Adrenal gland (tissue), 12 donors: ENCODE measurements around the gene OLR1. TPM values are rescaled to one million over a fixed set of nuclear protein-coding genes. Genes with fewer than 3 reads are reported as not detected.
A peak's percentile ranks its signal among the peaks of the same experiment; 100 is the strongest.

Experiments used
- DNase-seq, 7 donors: peaks; one replicate each; pipeline ENCODE4 v3.0.0-alpha.2; 2019 to 2020
- H3K27ac ChIP-seq, 5 donors: fragments of 200-600 bp; sonication (generic) in 4 of 5; 1 replicate in 3 of 5; 2 replicates in 2 of 5; pipeline versions ENCODE4 v1.5.1 to v1.8.0; 2016 to 2020; ENCODE audit warnings: mild to moderate bottlenecking in 1 of 5
- H3K27me3 ChIP-seq: fragments of 200-600 bp; 2 replicates; pipeline ENCODE4 v1.8.0; 2021
- H3K36me3 ChIP-seq, 2 donors: fragments of 200-600 bp; replicated peaks in 1 of 2; 1 replicate in 1 of 2; 2 replicates in 1 of 2; pipeline versions ENCODE4 v1.5.1 to v1.8.0; 2018 to 2022
- H3K4me1 ChIP-seq, 2 donors: fragments of 200-600 bp; replicated peaks in 1 of 2; 1 replicate in 1 of 2; 2 replicates in 1 of 2; pipeline versions ENCODE4 v1.5.1 to v1.8.0; 2018 to 2021
- H3K4me3 ChIP-seq, 4 donors: fragments of 200-600 bp; sonication (generic) in 3 of 4; one replicate each; pipeline ENCODE4 v1.5.1; 2016 to 2018
- H3K9me3 ChIP-seq, 3 donors: fragments of 200-600 bp; sonication (generic) in 1 of 3; replicated peaks in 1 of 3; 1 replicate in 2 of 3; 2 replicates in 1 of 3; pipeline versions ENCODE4 v1.5.1 to v1.8.0; 2016 to 2021
- CTCF ChIP-seq, 6 experiments: fragments of 450-650 bp in 4 of 6; fragments of 200-600 bp in 2 of 6; sonication (generic) in 1 of 6; IDR thresholded peaks; 1 replicate in 5 of 6; 2 replicates in 1 of 6; pipeline versions ENCODE4 v1.5.1 to v1.8.0; 2016 to 2021; ENCODE audit warnings: antibody characterized with exemption in 6 of 6, mild to moderate bottlenecking in 2 of 6, moderate library complexity in 1 of 6
- POLR2A ChIP-seq, 2 donors: fragments of 450-650 bp; IDR thresholded peaks; one replicate each; pipeline ENCODE4 v1.6.1; 2017; ENCODE audit warnings: antibody characterized with exemption in 2 of 2, mild to moderate bottlenecking in 2 of 2, moderate library complexity in 1 of 2
- WGBS, 4 donors: extraction: QIAGEN DNeasy Blood & Tissue Kit in 2 of 4; methylation state at CpG; one replicate each; pipeline versions ENCODE4 v1.1.5 to v1.1.7; 2013 to 2017; 5-methylcytosine and 5-hydroxymethylcytosine counted together
- intact Hi-C, 2 donors: fragments of 100-400 bp; cut with DNase I; formaldehyde crosslinking; loops; one replicate each; pipeline versions ENCODE4 v1.14.1 to v1.15.0; 2022 to 2023
- polyA plus RNA-seq, 3 donors: library from polyadenylated mRNA; stranded (reverse); fragments of 200-250 nt in 2 of 3; fragments of 350-450 nt in 1 of 3; fragmentation: Illumina TruSeq in 1 of 3; extraction: RNeasy Lipid Tissue Mini Kit (QIAGEN cat#74804) in 1 of 3; gene quantifications; one replicate each; pipeline ENCODE4 v1.2.3, GENCODE V29; 2013 to 2014
- total RNA-seq, 9 donors: library from RNA; depleted of rRNA in 4 of 9; stranded (reverse); fragments of >200 nt in 4 of 9; fragments of 120-200 nt in 1 of 9; fragmentation: NEBNext Ultra II Directional in 1 of 9; extraction: Animal tissue kit (Norgen Biotek cat#: 25700) in 1 of 9; gene quantifications; one replicate each; pipeline versions ENCODE4 v1.1.0 to v1.2.4, GENCODE V29; 2013 to 2023
- donor health status: healthy with polysubstance abuse.
- donor health status: Bipolar disorder and iron deficiency.
- donor health status: DM: yes; HTN: yes; CAD: no.
- donor health status: DM: no; HTN: no; CAD: no.
- donor health status: DM: no; HTN: no; CAD: no.
- donor health status: DM: yes; HTN: yes; CAD: no.

The OLR1 gene
- total and polyA plus RNA-seq, 12 donors = 0.28 to 2.2 (median 0.68) TPM; not detected in 1

GRCh38 chr12:10154145-10154496, 17.8 kb downstream of the OLR1 start:
- Histone ChIP-seq H3K36me3 (no peaks in the 10 kb centered on the region), H3K27me3 (no peaks in the 10 kb centered on the region), H3K27ac (peak overlapping the region in 4 of 5 donors; percentile 23 to 91 (median 51)), H3K4me1 (peaks cover 0 to 4% of the 10 kb centered on the region in 2 donors), H3K4me3 (peak overlapping the region in 1 of 4 donors; percentile 81), H3K9me3 (no peaks in the 10 kb centered on the region)
- 49 to 69% (median 55%) methylated on average over 5 to 6 of the region's 6 CpGs for WGBS, 4 donors
- TF ChIP-seq CTCF (IDR thresholded peaks at IDR 0.05) (no peak), POLR2A (IDR thresholded peaks at IDR 0.05) (no peak)
- DNase-seq = no peak
- intact Hi-C loops = loop anchor here in 1 of 2 donors (5.0 kb wide), 1 partner anchor 38 kb away; no protein-coding TSS in a partner anchor

GRCh38 chr12:10153271-10154144, 18.4 kb downstream of the OLR1 start:
- Histone ChIP-seq H3K27ac (peak overlapping the region; percentile 23 to 91 (median 48)), H3K36me3 (no peaks in the 10 kb centered on the region), H3K27me3 (no peaks in the 10 kb centered on the region), H3K4me1 (peaks cover 0 to 4% of the 10 kb centered on the region in 2 donors), H3K4me3 (peak overlapping the region; percentile 6 to 81 (median 17)), H3K9me3 (no peaks in the 10 kb centered on the region)
- peak in 1 of 2 donors; percentile 50 for TF ChIP-seq POLR2A (IDR thresholded peaks at IDR 0.05)
- peak; percentile 65 to 87 (median 82) for TF ChIP-seq CTCF (IDR thresholded peaks at IDR 0.05)
- peak; percentile 61 to 87 (median 75) for DNase-seq
- intact Hi-C loops = loop anchor here in 1 of 2 donors (5.0 kb wide), 1 partner anchor 39 kb away; no protein-coding TSS in a partner anchor
- 3 to 6% (median 4%) methylated on average over 25 to 46 of the region's 46 CpGs for WGBS, 4 donors

- intact Hi-C loops = loop anchor here in 1 of 2 donors (5.0 kb wide), 1 partner anchor 41 kb away; no protein-coding TSS in a partner anchor
- Histone ChIP-seq H3K9me3 (no peaks in the 10 kb centered on the region), H3K27ac (no peak overlapping the region), H3K27me3 (no peaks in the 10 kb centered on the region), H3K36me3 (no peaks in the 10 kb centered on the region), H3K4me3 (no peak overlapping the region), H3K4me1 (peaks cover 0 to 4% of the 10 kb centered on the region in 2 donors)
- no peak for TF ChIP-seq CTCF (IDR thresholded peaks at IDR 0.05)
- no peak for TF ChIP-seq POLR2A (IDR thresholded peaks at IDR 0.05)
- no peak for DNase-seq
- 57 to 62% (median 60%) methylated on average over 2 of the region's 2 CpGs for WGBS, 4 donors
These were observed 20.3 kb downstream of the OLR1 start for GRCh38 chr12:10151621-10152020.

GRCh38 chr12:10147714-10148403, 24.1 kb downstream of the OLR1 start:
- no peaks in the 10 kb centered on the region for H3K36me3 ChIP-seq
- intact Hi-C loops = no loop called here
- H3K4me1 ChIP-seq = no peaks in the 10 kb centered on the region
- no peak for TF ChIP-seq POLR2A (IDR thresholded peaks at IDR 0.05)
- TF ChIP-seq CTCF (IDR thresholded peaks at IDR 0.05) = no peak
- no peak overlapping the region for H3K4me3 ChIP-seq
- no peak overlapping the region for H3K27ac ChIP-seq
- no peaks in the 10 kb centered on the region for H3K27me3 ChIP-seq
- DNase-seq = no peak
- 84 to 92% (median 89%) methylated on average over 5 of the region's 5 CpGs for WGBS, 4 donors
- no peaks in the 10 kb centered on the region for H3K9me3 ChIP-seq
